Liver (tissue), 9 donors: ENCODE results near the gene EXPH5. TPM values are rescaled to one million over a fixed set of nuclear protein-coding genes. Genes with fewer than 3 reads are reported as not detected.

ENCODE experiments used
- DNase-seq: peaks from one replicate; pipeline ENCODE4 v3.0.0-alpha.2; 2017; ENCODE audit warnings: low spot score
- H3K27ac ChIP-seq, 2 donors: one replicate each; pipeline ENCODE4 v1.7.0; 2013; ENCODE audit warnings: inconsistent platforms in 2 of 2, low read length in 2 of 2, control low read depth in 1 of 2, low read depth in 1 of 2, mild to moderate bottlenecking in 1 of 2
- H3K27me3 ChIP-seq, 4 donors: one replicate each; pipeline versions ENCODE4 v1.6.1 to v1.7.0; 2013; ENCODE audit warnings: low read length in 3 of 4, inconsistent platforms in 1 of 4, mild to moderate bottlenecking in 1 of 4, moderate library complexity in 1 of 4; ENCODE audit not compliant: control insufficient read depth in 4 of 4, insufficient read depth in 4 of 4
- H3K36me3 ChIP-seq, 4 donors: one replicate each; pipeline versions ENCODE4 v1.6.1 to v1.7.0; 2013; ENCODE audit warnings: low read length in 3 of 4, mild to moderate bottlenecking in 3 of 4, low read depth in 1 of 4, moderate library complexity in 1 of 4; ENCODE audit not compliant: control insufficient read depth in 4 of 4, insufficient read depth in 3 of 4
- H3K4me1 ChIP-seq, 4 donors: one replicate each; pipeline versions ENCODE4 v1.6.1 to v1.7.0; 2013; ENCODE audit warnings: low read length in 3 of 4, mild to moderate bottlenecking in 3 of 4, moderate library complexity in 1 of 4; ENCODE audit not compliant: control insufficient read depth in 4 of 4, insufficient read depth in 4 of 4
- H3K4me3 ChIP-seq, 3 donors: one replicate each; pipeline versions ENCODE4 v1.6.1 to v1.7.0; 2013; ENCODE audit warnings: low read length in 3 of 3, control low read depth in 1 of 3, low read depth in 1 of 3, mild to moderate bottlenecking in 1 of 3
- H3K9ac ChIP-seq, 2 donors: one replicate each; pipeline ENCODE4 v1.7.0; 2013; ENCODE audit warnings: low read length in 2 of 2, mild to moderate bottlenecking in 2 of 2, moderate library complexity in 2 of 2, control low read depth in 1 of 2, low read depth in 1 of 2
- H3K9me3 ChIP-seq, 4 donors: one replicate each; pipeline versions ENCODE4 v1.6.1 to v1.7.0; 2013; ENCODE audit warnings: low read length in 3 of 4; ENCODE audit not compliant: control insufficient read depth in 4 of 4
- EGR1 ChIP-seq, 2 donors: IDR thresholded peaks; 2 replicates each; pipeline ENCODE4 v1.6.1; 2016 to 2018; ENCODE audit warnings: antibody characterized with exemption in 2 of 2, low read depth in 2 of 2
- FOXA1 ChIP-seq: IDR thresholded peaks from 2 replicates; pipeline ENCODE4 v1.6.1; 2016; ENCODE audit warnings: antibody characterized with exemption
- GABPA ChIP-seq, 2 donors: IDR thresholded peaks in 1 of 2; conservative IDR thresholded peaks in 1 of 2; 2 replicates each; pipeline ENCODE4 v1.6.1; 2016; ENCODE audit warnings: antibody characterized with exemption in 2 of 2, mild to moderate bottlenecking in 1 of 2, moderate library complexity in 1 of 2
- HNF4A ChIP-seq, 2 donors: conservative IDR thresholded peaks; 2 replicates each; pipeline ENCODE4 v1.6.1; 2016; ENCODE audit warnings: antibody characterized with exemption in 2 of 2, mild to moderate bottlenecking in 2 of 2
- HNF4G ChIP-seq: IDR thresholded peaks from 2 replicates; pipeline ENCODE4 v1.6.1; 2016; ENCODE audit warnings: antibody characterized with exemption
- JUND ChIP-seq, 2 donors: IDR thresholded peaks; 2 replicates each; pipeline ENCODE4 v1.6.1; 2016; ENCODE audit warnings: antibody characterized with exemption in 2 of 2
- NR2F2 ChIP-seq: IDR thresholded peaks from 2 replicates; pipeline ENCODE4 v1.6.1; 2016; ENCODE audit warnings: antibody characterized with exemption
- RAD21 ChIP-seq, 2 donors: IDR thresholded peaks; 2 replicates each; pipeline ENCODE4 v1.6.1; 2016; ENCODE audit warnings: antibody characterized with exemption in 2 of 2, mild to moderate bottlenecking in 2 of 2
- RXRA ChIP-seq, 2 donors: IDR thresholded peaks; 2 replicates each; pipeline ENCODE4 v1.6.1; 2017 to 2018; ENCODE audit warnings: antibody characterized with exemption in 2 of 2, mild to moderate bottlenecking in 1 of 2
- SP1 ChIP-seq: IDR thresholded peaks from 2 replicates; pipeline ENCODE4 v1.6.1; 2018; ENCODE audit warnings: antibody characterized with exemption, mild to moderate bottlenecking
- TAF1 ChIP-seq: conservative IDR thresholded peaks from 2 replicates; pipeline ENCODE4 v1.6.1; 2016; ENCODE audit warnings: antibody characterized with exemption, mild to moderate bottlenecking
- YY1 ChIP-seq: IDR thresholded peaks from 2 replicates; pipeline ENCODE4 v1.6.1; 2016; ENCODE audit warnings: antibody characterized with exemption, mild to moderate bottlenecking
- WGBS: extraction: QIAGEN DNeasy Blood & Tissue Kit; methylation state at CpG from one replicate; pipeline ENCODE4 v1.1.7; 2013; 5-methylcytosine and 5-hydroxymethylcytosine counted together
- polyA plus RNA-seq, 2 donors: library from polyadenylated mRNA; stranded (reverse) in 1 of 2; unstranded in 1 of 2; fragments of 200-250 nt in 1 of 2; fragments of >200 nt in 1 of 2; fragmentation: Nextera tagmentation in 1 of 2; extraction: Ambion mirVana in 1 of 2; gene quantifications; one replicate each; pipeline versions ENCODE4 v1.2.1 to v1.2.3, GENCODE V29; 2013 to 2015
- total RNA-seq, 2 donors: library from RNA; depleted of rRNA; stranded (reverse); fragments of >200 nt; gene quantifications; one replicate each; pipeline ENCODE4 v1.2.3, GENCODE V29; 2014
- TF ChIP-seq, protein P1 (sequence below): IDR thresholded peaks from 2 replicates; pipeline ENCODE4 v1.6.1; 2016; ENCODE audit warnings: antibody characterized with exemption
- TF ChIP-seq, protein P2 (sequence below): IDR thresholded peaks from 2 replicates; pipeline ENCODE4 v1.6.1; 2016; ENCODE audit warnings: antibody characterized with exemption
- TF ChIP-seq, protein P3 (sequence below): IDR thresholded peaks from 2 replicates; pipeline ENCODE4 v1.6.1; 2016; ENCODE audit warnings: antibody characterized with exemption, mild to moderate bottlenecking
- TF ChIP-seq, protein P4 (sequence below): IDR thresholded peaks from 2 replicates; pipeline ENCODE4 v1.6.1; 2016; ENCODE audit warnings: antibody characterized with exemption
- TF ChIP-seq, protein P5 (sequence below): fragments of 150-350 bp; IDR thresholded peaks from 2 replicates; pipeline ENCODE4 v1.5.1; 2017; ENCODE audit warnings: improper control_type of control experiment, low read depth, low read length; ENCODE audit not compliant: missing input control
- donor health status: healthy.
- donor health status: healthy.
- donor health status: healthy.
- donor health status: healthy.
- donor health status: healthy.

The EXPH5 gene
- total and polyA plus RNA-seq, 4 donors: 0.47 to 6.1 (median 1.5) TPM

DNA sequence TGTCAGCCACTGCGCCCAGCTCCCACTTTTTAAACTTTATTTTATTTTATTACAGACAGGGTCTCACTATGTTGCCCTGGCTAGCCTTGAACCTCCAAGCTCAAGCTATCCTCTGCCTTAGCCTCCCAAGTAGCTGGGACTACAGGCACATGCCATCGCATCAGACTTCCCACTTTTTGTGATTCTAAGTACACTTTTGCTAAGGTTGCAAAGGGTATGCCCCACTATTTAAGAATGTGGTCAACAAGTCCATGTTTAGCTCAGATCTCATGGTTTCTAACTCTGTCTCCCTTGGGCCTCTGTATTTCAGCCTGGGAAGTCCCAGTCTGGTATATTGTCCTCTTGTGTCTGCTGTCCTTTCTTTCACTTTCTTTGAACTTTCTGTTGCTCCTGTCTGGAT is 35.3 kb downstream of the EXPH5 start:
- H3K27me3 ChIP-seq: no peaks in the 10 kb centered on the region
- TF ChIP-seq HNF4G (no peak), JUND (IDR thresholded peaks at IDR 0.05) (no peak), YY1 (no peak), NR2F2 (no peak), GABPA (IDR thresholded peaks at IDR 0.05 in 1 of 2, conservative IDR thresholded peaks at IDR 0.05 in 1 of 2) (no peak), EGR1 (IDR thresholded peaks at IDR 0.05; ENCODE audit: low read depth in 2 of 2) (no peak), RXRA (IDR thresholded peaks at IDR 0.05) (no peak), RAD21 (IDR thresholded peaks at IDR 0.05) (no peak), TAF1 (no peak), SP1 (no peak), FOXA1 (no peak)
- TF ChIP-seq, protein P1, sequence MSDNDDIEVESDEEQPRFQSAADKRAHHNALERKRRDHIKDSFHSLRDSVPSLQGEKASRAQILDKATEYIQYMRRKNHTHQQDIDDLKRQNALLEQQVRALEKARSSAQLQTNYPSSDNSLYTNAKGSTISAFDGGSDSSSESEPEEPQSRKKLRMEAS: no peak
- TF ChIP-seq, protein P2, sequence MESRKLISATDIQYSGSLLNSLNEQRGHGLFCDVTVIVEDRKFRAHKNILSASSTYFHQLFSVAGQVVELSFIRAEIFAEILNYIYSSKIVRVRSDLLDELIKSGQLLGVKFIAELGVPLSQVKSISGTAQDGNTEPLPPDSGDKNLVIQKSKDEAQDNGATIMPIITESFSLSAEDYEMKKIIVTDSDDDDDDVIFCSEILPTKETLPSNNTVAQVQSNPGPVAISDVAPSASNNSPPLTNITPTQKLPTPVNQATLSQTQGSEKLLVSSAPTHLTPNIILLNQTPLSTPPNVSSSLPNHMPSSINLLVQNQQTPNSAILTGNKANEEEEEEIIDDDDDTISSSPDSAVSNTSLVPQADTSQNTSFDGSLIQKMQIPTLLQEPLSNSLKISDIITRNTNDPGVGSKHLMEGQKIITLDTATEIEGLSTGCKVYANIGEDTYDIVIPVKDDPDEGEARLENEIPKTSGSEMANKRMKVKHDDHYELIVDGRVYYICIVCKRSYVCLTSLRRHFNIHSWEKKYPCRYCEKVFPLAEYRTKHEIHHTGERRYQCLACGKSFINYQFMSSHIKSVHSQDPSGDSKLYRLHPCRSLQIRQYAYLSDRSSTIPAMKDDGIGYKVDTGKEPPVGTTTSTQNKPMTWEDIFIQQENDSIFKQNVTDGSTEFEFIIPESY: no peak
- TF ChIP-seq, protein P3, sequence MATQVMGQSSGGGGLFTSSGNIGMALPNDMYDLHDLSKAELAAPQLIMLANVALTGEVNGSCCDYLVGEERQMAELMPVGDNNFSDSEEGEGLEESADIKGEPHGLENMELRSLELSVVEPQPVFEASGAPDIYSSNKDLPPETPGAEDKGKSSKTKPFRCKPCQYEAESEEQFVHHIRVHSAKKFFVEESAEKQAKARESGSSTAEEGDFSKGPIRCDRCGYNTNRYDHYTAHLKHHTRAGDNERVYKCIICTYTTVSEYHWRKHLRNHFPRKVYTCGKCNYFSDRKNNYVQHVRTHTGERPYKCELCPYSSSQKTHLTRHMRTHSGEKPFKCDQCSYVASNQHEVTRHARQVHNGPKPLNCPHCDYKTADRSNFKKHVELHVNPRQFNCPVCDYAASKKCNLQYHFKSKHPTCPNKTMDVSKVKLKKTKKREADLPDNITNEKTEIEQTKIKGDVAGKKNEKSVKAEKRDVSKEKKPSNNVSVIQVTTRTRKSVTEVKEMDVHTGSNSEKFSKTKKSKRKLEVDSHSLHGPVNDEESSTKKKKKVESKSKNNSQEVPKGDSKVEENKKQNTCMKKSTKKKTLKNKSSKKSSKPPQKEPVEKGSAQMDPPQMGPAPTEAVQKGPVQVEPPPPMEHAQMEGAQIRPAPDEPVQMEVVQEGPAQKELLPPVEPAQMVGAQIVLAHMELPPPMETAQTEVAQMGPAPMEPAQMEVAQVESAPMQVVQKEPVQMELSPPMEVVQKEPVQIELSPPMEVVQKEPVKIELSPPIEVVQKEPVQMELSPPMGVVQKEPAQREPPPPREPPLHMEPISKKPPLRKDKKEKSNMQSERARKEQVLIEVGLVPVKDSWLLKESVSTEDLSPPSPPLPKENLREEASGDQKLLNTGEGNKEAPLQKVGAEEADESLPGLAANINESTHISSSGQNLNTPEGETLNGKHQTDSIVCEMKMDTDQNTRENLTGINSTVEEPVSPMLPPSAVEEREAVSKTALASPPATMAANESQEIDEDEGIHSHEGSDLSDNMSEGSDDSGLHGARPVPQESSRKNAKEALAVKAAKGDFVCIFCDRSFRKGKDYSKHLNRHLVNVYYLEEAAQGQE: no peak
- TF ChIP-seq, protein P4, sequence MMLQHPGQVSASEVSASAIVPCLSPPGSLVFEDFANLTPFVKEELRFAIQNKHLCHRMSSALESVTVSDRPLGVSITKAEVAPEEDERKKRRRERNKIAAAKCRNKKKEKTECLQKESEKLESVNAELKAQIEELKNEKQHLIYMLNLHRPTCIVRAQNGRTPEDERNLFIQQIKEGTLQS: no peak
- TF ChIP-seq, protein P5, sequence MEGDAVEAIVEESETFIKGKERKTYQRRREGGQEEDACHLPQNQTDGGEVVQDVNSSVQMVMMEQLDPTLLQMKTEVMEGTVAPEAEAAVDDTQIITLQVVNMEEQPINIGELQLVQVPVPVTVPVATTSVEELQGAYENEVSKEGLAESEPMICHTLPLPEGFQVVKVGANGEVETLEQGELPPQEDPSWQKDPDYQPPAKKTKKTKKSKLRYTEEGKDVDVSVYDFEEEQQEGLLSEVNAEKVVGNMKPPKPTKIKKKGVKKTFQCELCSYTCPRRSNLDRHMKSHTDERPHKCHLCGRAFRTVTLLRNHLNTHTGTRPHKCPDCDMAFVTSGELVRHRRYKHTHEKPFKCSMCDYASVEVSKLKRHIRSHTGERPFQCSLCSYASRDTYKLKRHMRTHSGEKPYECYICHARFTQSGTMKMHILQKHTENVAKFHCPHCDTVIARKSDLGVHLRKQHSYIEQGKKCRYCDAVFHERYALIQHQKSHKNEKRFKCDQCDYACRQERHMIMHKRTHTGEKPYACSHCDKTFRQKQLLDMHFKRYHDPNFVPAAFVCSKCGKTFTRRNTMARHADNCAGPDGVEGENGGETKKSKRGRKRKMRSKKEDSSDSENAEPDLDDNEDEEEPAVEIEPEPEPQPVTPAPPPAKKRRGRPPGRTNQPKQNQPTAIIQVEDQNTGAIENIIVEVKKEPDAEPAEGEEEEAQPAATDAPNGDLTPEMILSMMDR: no peak
- no peaks in the 10 kb centered on the region for H3K36me3 ChIP-seq
- no peaks in the 10 kb centered on the region for H3K9me3 ChIP-seq
- H3K4me3 ChIP-seq: no peak overlapping the region
- WGBS: 98% methylated on average over 2 of the region's 2 CpGs
- no peak overlapping the region for H3K9ac ChIP-seq
- peaks cover 0 to 15% (median 0%) of the 10 kb centered on the region in 4 donors for H3K4me1 ChIP-seq
- H3K27ac ChIP-seq: no peak overlapping the region
- DNase-seq: no peak

DNA sequence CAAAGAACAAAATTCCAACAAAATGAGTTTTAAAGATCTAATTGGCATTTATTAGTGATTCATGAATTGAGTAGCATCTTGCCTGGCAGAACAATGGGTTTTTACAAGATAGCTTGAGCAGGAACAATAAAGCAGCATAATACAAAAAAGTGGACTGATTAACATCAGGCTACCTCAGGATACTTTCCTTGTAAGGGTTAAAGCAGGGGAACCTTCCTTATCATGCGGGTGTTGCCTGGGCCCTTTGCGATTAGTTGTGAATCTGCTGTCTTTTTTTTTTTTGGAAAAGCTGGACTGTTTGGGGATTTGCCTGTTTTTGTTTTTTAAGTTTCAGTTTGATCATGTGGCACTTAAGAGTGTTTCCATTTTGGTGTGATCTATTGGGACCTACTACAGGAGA is 37.5 kb downstream of the EXPH5 start:
- Histone ChIP-seq H3K9ac (no peak overlapping the region), H3K27me3 (no peaks in the 10 kb centered on the region), H3K4me3 (no peak overlapping the region), H3K27ac (no peak overlapping the region), H3K4me1 (peaks cover 0 to 18% (median 10%) of the 10 kb centered on the region in 4 donors), H3K36me3 (no peaks in the 10 kb centered on the region), H3K9me3 (no peaks in the 10 kb centered on the region)
- DNase-seq: no peak
- WGBS: 69% methylated on average over 2 of the region's 2 CpGs
- TF ChIP-seq RXRA (IDR thresholded peaks at IDR 0.05) (no peak), JUND (IDR thresholded peaks at IDR 0.05) (no peak), EGR1 (IDR thresholded peaks at IDR 0.05; ENCODE audit: low read depth in 2 of 2) (no peak), HNF4A (conservative IDR thresholded peaks at IDR 0.05) (no peak), FOXA1 (no peak), HNF4G (no peak)
- TF ChIP-seq, protein P5: no peak
- TF ChIP-seq, protein P4: no peak
- TF ChIP-seq, protein P1: no peak
- TF ChIP-seq, protein P2: no peak
